Transverse colon (tissue), 4 donors: ENCODE results near the gene RPRD1A.
"Not testable (repeated sequence)": the region's sequence is repeated elsewhere in the genome, so short reads cannot be mapped to it uniquely, and the experiment has no call there.

Experiments used
- POLR2A ChIP-seq: fragments of 450-650 bp; IDR thresholded peaks from one replicate; pipeline ENCODE4 v1.6.1; 2016; ENCODE audit warnings: antibody characterized with exemption, mild to moderate bottlenecking, moderate library complexity
- POLR2AphosphoS5 ChIP-seq, 3 donors: sonication (generic); formaldehyde crosslinking; IDR thresholded peaks; one replicate each; pipeline ENCODE4 v1.6.1; 2016; ENCODE audit warnings: antibody characterized with exemption in 3 of 3
- TF ChIP-seq, protein P1 (sequence below), 5 experiments: fragments of 200-600 bp in 3 of 5; fragments of 450-650 bp in 2 of 5; sonication (generic) in 3 of 5; IDR thresholded peaks; 1 replicate in 2 of 5; 2 replicates in 3 of 5; pipeline ENCODE4 v1.5.1; 2016 to 2017; ENCODE audit warnings: antibody characterized with exemption in 5 of 5, inconsistent platforms in 3 of 5, mild to moderate bottlenecking in 2 of 5, moderate library complexity in 1 of 5

DNA sequence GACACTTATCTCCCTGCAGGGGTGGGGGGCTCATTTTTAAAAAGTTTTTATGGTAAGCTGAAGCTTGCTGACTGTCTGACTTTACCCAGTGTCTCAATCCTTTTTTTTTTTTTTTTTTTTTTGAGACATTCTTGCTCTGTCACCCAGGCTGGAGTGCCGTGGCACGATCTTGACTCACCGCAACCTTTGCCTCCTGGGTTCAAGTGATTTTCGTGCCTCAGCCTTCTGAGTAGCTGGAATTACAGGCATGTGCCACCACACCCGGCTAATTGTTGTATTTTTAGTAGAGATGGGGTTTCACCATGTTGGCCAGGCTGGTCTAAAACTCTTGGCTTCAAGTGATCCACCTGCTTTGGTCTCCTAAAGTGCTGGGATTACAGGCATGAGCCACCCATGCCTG lies 24.8 kb upstream of the RPRD1A start:
- TF ChIP-seq, protein P1, sequence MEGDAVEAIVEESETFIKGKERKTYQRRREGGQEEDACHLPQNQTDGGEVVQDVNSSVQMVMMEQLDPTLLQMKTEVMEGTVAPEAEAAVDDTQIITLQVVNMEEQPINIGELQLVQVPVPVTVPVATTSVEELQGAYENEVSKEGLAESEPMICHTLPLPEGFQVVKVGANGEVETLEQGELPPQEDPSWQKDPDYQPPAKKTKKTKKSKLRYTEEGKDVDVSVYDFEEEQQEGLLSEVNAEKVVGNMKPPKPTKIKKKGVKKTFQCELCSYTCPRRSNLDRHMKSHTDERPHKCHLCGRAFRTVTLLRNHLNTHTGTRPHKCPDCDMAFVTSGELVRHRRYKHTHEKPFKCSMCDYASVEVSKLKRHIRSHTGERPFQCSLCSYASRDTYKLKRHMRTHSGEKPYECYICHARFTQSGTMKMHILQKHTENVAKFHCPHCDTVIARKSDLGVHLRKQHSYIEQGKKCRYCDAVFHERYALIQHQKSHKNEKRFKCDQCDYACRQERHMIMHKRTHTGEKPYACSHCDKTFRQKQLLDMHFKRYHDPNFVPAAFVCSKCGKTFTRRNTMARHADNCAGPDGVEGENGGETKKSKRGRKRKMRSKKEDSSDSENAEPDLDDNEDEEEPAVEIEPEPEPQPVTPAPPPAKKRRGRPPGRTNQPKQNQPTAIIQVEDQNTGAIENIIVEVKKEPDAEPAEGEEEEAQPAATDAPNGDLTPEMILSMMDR (IDR thresholded peaks at IDR 0.05) = not testable (repeated sequence)
- not testable (repeated sequence) for TF ChIP-seq POLR2A; POLR2AphosphoS5 (IDR thresholded peaks at IDR 0.05)
